H7 (cell line): ENCODE measurements around the gene UBA52. TPM values are rescaled to one million over a fixed set of nuclear protein-coding genes. Genes with fewer than 3 reads are reported as not detected.

Experiments
- DNase-seq: peaks from one replicate; pipeline ENCODE4 v3.0.0; 2012
- H3K27me3 ChIP-seq: 2 replicates; pipeline ENCODE4 v1.6.0; 2011; ENCODE audit warnings: mild to moderate bottlenecking, low read length; ENCODE audit not compliant: control insufficient read depth, insufficient read depth
- H3K36me3 ChIP-seq: replicated peaks from 2 replicates; pipeline ENCODE4 v1.5.1; 2011; ENCODE audit warnings: low read length; ENCODE audit not compliant: control insufficient read depth, insufficient read depth
- H3K4me3 ChIP-seq: 2 replicates; pipeline ENCODE4 v1.5.1; 2011; ENCODE audit warnings: low read depth, mild to moderate bottlenecking, control low read depth, low read length, moderate library complexity; ENCODE audit not compliant: insufficient read depth
- total RNA-seq: library from RNA; depleted of rRNA; stranded (reverse); fragments of >200 nt; shearing (Covaris generic); gene quantifications from 2 replicates; pipeline ENCODE4 v1.2.3, GENCODE V29; 2014

The UBA52 gene
- total RNA-seq, 1 experiment from 2014 or later = 1,268 TPM

- Histone ChIP-seq H3K4me3 (no peak overlapping the region), H3K27me3 (no peaks in the 10 kb centered on the region), H3K36me3 (peaks cover 21% of the 10 kb centered on the region)
- peak; percentile 37 for DNase-seq
Observed at GRCh38 chr19:18541258-18541991, 30.2 kb upstream of the UBA52 start.

- DNase-seq = peak; percentile 88
- Histone ChIP-seq H3K4me3 (peak overlapping the region; percentile 68), H3K36me3 (peaks cover 17% of the 10 kb centered on the region), H3K27me3 (no peaks in the 10 kb centered on the region)
Observed at GRCh38 chr19:18541992-18542940, 29.4 kb upstream of the UBA52 start.

GRCh38 chr19:18542941-18543813 lies 28.5 kb upstream of the UBA52 start, which contains the start of gene FKBP8:
FKBP8 (minus strand) TSS chr19:18543573; CDS start chr19:18541970, 1,603 bp downstream.
- no peaks in the 10 kb centered on the region for H3K27me3 ChIP-seq
- H3K4me3 ChIP-seq = peak within 1 kb of the TSS; percentile 68
- peaks cover 14% of the 10 kb centered on the region for H3K36me3 ChIP-seq
- DNase-seq = peak; percentile 100

GRCh38 chr19:18543814-18544475 lies 27.7 kb upstream of the UBA52 start:
- DNase-seq = peak; percentile 81
- no peaks in the 10 kb centered on the region for H3K27me3 ChIP-seq
- H3K4me3 ChIP-seq = peak overlapping the region; percentile 58
- H3K36me3 ChIP-seq = peaks cover 14% of the 10 kb centered on the region

GRCh38 chr19:18551631-18552030 lies 20.0 kb upstream of the UBA52 start:
- Histone ChIP-seq H3K36me3 (no peaks in the 10 kb centered on the region), H3K4me3 (no peak overlapping the region), H3K27me3 (no peaks in the 10 kb centered on the region)
- no peak for DNase-seq

- peak within 1 kb of the TSS; percentile 90 for H3K4me3 ChIP-seq
- H3K27me3 ChIP-seq = no peaks in the 10 kb centered on the region
- H3K36me3 ChIP-seq = peaks cover 4% of the 10 kb centered on the region
- DNase-seq = peak; percentile 96
Observed at GRCh38 chr19:18557411-18558201, 14.1 kb upstream of the UBA52 start, which contains the start of gene KXD1. KXD1 (plus strand) TSS chr19:18557870; CDS start chr19:18562057, 4,187 bp downstream.

- Histone ChIP-seq H3K4me3 (peak overlapping the region; percentile 90), H3K27me3 (no peaks in the 10 kb centered on the region), H3K36me3 (peaks cover 7% of the 10 kb centered on the region)
- DNase-seq = no peak
Observed at GRCh38 chr19:18558202-18558555, 13.5 kb upstream of the UBA52 start.

- peak overlapping the region; percentile 90 for H3K4me3 ChIP-seq
- peak; percentile 43 for DNase-seq
- H3K36me3 ChIP-seq = peaks cover 8% of the 10 kb centered on the region
- H3K27me3 ChIP-seq = no peaks in the 10 kb centered on the region
Observed at GRCh38 chr19:18558604-18559003, 13.1 kb upstream of the UBA52 start.

GRCh38 chr19:18559685-18560084 lies 12.0 kb upstream of the UBA52 start:
- no peaks in the 10 kb centered on the region for H3K27me3 ChIP-seq
- DNase-seq = no peak
- no peak overlapping the region for H3K4me3 ChIP-seq
- H3K36me3 ChIP-seq = peaks cover 13% of the 10 kb centered on the region

- DNase-seq = no peak
- no peak overlapping the region for H3K4me3 ChIP-seq
- no peaks in the 10 kb centered on the region for H3K27me3 ChIP-seq
- H3K36me3 ChIP-seq = peaks cover 23% of the 10 kb centered on the region
Observed at GRCh38 chr19:18562086-18562485, 9.6 kb upstream of the UBA52 start.

- H3K4me3 ChIP-seq = no peak overlapping the region
- H3K36me3 ChIP-seq = peaks cover 34% of the 10 kb centered on the region
- no peak for DNase-seq
- H3K27me3 ChIP-seq = no peaks in the 10 kb centered on the region
Observed at GRCh38 chr19:18566953-18567352, 4.7 kb upstream of the UBA52 start.

- H3K4me3 ChIP-seq = no peak overlapping the region
- no peak for DNase-seq
- no peaks in the 10 kb centered on the region for H3K27me3 ChIP-seq
- peaks cover 36% of the 10 kb centered on the region for H3K36me3 ChIP-seq
Observed at GRCh38 chr19:18568367-18568766, 3.3 kb upstream of the UBA52 start.

GRCh38 chr19:18574691-18575291 lies 3.1 kb downstream of the UBA52 start:
- no peak for DNase-seq
- Histone ChIP-seq H3K27me3 (no peaks in the 10 kb centered on the region), H3K4me3 (no peak overlapping the region), H3K36me3 (peaks cover 29% of the 10 kb centered on the region)
